HG03565 (cell line): ENCODE data around the gene RALGDS.

ENCODE experiments used
- ATAC-seq: cut with Tn5 transposase; IDR thresholded peaks from one replicate; pipeline ENCODE4 v1.9.1; 2021; ENCODE audit warnings: mild to moderate bottlenecking, moderate library complexity; ENCODE audit not compliant: unreplicated experiment

The RALGDS gene

DNA sequence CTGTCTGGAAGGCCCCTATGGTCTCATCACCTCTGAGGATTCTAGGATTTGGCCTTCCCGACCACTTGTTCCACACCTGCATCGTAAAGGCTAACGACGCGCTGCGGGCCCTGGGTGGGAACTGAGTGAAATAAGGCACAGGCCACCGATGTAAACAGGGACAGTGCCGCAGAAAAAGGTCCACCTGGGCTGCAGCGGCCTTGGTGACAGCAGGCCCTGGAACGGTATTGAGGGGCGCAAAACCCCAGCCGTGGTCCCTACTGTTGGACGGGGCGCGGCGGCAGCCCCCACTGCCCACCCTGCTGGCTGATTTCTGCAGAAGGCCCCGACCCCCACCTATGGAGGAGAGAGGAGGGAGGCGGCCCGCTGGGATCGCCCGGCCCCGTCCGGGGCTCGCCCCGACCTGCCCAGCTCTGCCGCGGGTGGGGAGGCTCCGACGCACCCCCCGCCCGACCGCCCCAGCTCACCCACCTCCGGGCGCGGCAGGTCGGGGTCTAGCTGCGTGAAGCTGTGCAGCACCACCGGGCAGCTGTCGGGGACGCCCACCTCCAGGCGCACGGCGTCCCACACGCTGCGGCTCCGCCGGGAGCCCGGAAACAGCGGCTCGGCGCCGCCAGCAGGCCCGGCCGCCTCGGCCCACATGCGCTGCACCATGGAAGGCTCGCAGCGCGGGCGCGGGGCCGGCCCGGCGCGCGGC is 391 bp downstream of the RALGDS start:
- peak; percentile 2 for ATAC-seq

DNA sequence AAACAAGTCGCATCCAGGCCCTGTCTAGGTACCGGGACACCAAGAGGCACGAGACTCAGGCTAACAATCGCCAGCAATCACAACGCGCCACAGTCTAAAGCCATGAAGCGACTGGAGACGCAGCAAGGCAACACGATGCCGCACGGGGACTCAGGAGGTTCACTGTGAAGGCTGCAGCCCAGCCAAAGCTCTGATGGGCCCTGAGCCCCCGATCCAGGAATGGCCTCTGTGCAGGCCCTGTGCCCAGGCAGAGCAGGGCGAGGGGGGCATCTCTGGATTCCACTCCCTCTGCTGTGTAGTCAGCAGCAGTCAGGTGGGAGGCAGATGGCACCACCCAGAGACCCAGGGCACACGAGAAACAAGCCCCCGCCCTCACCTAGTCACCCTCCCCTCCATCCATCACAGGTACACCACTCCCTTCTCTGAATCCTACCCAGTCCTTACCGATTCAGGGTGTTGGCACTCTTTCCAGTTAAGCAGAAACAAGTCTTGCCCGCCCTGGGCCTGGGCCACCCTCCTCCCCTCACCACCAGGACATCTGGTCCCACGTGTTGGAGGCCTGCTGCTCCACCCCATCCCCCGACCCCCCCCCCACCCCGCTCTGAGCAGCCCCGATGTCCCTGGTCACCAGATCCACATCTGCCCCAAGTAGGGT is 1.1 kb downstream of the RALGDS start:
- ATAC-seq, result no peak

DNA sequence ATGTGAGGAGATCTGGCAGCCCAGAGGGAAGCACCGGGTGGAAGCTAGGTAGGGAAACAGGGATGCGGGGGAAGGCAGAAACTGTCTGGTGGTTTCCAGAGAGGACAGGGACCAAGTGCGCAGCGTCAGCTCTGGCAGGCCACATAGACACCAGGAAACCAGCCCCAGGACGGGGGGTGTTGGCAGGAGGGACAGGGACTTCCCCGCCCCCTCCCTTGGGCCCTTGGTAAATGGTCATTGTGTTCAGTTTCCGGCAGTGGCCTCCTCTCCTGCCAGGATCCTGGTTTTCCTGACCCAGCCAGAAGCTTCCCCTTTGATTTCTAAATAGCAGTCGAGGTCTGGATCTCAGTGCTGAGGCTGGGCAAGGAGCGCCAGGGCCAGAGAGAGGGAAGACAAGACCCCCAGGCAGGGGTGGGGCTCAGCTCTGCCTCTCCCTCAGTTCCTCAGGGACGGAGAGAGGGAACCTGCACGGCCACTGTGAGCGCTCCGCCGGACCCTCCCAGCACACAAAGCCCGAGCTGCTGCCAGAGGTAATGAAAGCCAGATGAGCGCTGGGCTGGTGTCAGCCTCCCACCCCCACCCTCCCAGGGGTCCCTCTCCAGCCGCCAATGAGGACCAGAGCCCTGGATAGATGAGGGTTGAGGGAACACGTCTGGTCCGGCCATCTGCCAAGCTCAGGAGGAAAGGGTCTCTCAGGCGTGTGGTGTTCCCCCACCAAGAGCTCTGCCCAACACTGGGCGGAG is 1.8 kb downstream of the RALGDS start:
- ATAC-seq, result no peak

DNA sequence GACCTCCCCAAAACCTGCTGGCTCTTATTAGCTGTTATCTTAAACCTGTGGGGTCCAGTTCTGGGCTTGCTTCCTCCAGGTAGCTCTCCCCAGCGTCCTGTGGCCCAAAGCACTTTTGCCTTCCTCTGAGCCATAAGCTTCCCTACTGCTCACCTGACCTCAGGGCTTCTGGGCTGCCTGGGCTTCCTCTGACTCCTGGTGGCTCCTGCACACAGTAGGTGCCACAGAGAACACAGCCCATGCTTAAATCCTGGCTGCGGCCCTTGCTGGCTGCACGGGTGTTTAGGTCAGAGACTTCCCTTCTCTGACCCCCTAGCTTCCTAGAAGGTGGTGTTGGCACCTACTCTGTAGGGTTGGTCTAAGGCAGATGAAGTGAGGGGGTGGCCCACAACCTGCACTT is 2.5 kb downstream of the RALGDS start:
- no peak for ATAC-seq

DNA sequence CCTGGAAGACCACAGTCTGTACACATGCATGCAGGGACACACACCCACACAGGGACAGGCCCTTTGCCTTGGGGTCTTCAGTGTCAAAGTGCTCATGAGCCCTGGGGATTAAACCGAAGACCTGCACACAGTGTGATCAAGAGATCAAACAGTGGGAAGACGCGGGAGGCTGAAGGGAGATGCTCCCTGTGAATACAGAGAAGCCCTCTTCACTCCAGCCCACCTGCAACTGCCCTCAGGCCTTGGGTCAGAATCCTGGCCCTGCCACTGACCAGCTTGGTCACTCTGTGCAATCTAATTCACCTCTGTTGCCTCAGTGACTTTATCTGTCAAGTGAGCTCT is 2.9 kb downstream of the RALGDS start:
- no peak for ATAC-seq

DNA sequence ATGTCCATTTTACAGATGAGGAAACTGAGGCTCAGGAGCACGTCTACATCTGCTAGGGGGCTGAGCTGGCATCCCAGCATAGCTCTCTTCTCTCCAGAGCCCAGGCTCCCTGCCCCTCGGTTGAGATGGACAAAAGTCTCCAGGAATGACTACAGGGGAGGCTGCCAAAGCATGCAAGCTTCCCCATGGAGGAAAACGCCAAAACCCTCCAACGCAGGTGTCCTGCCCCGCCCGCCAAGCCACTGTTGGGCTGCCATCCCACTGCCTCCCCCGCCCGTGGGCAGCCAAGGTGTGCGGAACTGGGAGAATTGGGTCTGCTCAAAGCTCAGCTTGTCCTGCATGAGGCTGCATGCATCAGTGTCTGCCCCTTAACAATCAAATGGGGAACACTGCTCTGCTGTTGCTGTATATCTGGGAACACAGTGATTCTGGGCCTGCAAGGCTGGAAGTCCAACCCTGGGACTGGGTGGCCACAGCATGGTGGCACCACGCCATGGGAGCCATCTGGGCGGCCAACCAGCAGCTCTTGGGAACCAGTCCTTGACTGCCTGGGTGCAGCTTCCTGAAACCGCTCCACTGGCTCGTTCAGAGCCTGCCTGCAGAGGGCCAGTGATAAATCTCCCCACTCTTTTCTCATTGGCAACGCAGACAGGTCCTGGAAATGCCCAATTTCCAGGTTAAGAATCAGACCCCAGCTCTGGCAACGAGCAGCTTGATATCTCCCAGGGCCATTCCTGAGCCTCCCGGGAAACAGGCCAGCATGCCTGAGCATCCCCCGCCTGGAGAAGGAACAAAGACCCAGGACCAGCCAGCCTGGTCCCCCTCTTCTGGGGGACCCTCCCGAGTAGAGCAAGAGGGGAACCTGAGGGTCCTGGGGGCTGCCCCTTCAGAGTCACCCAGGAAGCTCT is 3.5 kb downstream of the RALGDS start:
- ATAC-seq, result no peak

DNA sequence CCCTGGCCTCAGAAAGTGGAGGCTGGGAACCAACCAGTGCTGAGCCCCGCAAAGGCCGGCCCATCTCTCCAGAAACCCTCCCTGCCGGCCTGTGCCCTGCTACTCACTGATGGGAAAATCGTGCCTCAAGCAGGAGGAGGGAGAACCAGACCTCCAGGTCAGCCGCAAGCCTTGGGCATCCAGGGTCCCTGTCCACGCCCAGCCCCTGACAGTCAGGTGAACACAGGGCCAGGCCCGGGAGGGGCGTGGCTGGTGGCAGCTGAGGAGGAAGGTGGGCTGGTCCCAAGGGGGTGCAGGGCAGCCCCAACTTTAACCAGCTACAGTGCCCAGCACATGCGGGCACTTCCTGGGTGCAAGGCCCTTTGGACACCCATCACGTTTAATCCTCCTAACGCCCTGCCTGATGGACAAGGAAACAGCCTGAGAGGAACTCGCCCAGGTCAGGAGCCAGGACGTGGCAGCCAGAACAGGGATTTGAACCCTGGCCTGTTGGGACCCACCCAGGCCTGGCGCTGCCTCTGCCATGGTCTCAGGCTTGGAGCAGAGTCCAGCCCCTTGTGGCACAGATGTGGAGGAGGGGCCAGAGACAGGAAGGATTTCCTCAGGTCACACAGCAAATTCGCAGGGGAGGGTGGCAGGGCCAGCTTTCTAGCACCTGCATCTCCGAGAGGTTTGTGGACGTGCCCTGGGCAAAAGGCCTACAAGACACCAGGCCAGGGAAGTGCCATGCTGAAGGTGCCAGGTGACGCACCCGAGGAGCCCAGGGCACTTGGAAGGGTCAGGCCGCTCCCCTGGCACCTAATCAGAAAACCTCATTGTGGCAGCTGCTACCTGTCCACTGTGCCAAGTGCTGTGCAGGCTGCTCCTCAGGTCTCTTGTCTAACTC is 4.5 kb downstream of the RALGDS start:
- ATAC-seq, result no peak

DNA sequence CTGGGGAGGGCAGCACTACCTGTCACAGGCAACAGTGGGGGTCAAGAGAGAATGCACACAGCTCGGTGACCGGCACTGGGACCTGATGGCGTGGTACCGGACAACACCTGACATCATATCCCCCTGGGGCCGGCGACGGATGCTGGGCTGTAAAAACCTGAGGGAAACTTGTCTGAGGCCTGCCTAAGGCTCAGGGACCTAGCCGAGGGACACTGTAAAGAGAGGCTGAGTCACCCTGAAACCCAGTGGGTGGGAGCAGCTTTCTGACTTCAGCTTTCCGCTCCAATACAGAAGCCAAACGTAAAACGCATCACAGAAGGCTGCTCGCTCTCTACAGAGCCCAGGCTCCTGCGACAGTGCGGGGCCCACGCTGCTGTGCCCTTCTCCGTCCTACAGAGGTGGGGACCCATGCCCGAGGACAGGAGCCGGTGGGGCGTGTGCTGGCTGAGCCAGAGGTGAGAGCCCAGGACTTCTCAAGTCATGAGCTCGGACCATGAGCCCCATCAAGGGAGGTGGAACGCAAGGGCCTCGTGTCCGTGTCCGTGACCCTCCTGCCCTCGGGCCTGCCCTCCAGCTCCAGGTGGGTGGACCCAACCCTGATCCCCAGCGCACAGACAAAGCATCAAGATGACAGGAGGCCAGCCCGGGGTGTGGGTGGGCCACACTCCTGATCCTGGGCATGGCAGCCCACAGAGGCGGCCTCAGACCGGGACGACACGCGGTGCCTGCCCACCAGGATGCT is 5.3 kb downstream of the RALGDS start:
- peak; percentile 64 for ATAC-seq

DNA sequence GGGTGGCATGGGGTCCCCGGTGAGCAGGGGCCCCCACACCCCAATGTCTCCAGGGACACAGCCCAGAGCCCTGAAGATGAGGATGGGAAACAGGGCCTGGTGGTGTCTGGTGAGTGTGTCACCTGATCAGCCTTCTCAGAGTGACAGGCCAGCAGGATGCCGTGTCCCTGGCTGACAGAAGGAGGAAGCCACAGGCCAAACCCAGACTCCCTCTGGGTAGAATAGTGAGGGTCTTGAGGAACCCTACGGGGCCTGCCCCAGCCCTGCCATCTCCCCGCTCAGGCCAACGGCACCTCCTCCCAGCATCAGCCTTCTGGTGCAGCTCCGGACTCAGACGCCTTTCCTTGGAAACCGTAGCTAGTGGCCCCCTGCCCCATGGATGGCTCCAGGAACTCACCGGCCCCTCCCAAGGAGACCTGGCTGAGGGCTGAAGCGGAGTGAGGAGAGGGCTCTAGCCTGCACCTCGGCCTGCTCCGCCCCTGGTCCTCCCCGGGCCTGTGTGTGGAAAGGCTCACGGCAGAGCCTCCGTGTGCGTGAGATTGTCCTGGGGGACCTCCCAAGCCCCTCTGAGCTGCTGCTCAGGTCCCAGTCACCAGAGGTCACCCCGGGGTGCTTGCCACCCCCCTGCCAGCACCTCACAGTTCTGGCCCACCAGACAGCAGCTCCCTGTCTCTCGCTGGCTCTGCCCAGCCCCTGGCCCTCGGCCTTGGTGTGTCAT is 6.0 kb downstream of the RALGDS start:
- ATAC-seq, result no peak

DNA sequence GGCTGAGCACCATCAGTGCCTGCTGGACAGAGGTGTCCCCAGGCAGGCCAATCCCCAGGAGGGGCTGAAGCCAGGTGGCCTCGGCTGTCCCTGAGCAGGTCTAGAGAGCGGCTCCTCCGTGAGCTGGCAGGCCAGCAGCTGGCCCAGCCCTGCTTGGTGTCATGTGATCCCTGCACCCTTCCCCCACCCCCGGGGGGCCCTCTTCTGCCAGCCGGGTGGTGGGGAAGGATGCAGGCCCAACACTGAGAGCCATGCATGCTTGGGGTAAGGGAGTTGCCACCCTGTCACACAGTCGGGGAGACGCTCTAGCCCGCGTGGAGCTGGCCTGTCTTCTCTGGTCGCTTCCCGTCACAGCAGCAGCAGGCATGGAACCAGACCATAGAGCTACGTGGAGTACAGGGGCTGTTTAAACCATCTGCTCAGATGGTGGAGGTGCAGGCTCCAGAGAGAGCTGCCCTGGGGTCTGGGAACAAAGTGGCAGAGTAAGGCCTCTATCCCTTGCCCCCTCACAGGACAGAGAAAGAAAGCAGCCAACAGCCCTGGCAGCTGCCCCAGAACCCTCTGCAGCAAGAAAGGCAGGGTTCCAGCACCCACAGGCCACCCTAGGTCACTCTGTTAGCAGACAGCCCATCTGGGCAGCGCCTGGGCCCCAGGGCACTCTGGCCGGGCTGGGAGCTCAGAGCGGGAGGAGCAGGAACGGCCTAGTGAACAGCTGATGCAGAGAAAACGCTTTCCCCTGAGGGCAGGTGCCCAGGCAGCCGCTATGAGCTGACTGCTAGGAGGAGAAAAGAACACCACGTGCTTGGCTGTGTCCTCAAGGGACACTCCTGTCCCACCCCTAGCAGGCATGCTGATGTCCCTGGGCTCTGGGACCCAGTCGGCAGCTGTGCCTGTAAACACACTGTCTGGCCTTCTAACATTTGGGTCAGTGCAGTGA is 6.8 kb downstream of the RALGDS start:
- no peak for ATAC-seq

DNA sequence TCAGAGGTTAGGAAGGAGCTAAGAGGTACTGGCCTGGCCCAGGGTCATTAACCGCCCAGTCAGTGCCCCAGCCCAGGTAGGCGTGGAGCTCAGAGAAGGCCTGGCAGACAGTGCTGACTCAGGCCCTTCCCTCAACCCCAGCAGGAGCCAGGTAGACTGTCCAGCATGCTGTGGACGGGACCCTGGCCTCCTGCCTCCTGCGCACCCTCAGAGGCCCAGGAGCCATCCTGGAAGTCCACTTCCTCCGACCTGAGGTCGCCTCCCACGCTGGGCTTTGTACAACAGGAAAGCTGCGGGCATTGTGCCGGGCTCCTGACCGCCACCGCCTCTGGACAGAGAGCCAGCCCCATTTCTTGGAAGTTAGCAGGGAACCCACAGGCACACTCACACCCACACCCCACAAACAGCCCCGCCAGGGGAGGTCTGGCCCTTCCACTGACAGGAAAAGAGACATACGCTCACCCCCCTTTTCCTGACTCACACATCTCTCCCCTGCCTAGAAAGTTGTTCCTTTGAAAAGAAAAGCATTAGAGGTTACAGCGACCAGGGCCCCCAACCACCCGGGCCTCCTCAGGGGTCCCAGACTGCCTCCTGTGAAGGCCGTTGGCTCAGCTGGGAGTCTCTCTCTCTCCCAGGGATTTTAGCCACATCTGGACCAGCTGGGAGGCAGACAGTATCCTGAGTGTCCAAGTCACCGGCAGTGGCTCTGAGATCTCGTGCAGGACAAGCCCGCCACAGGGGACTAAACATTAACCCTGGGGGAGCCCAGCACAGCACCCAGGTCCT is 7.7 kb downstream of the RALGDS start:
- no peak for ATAC-seq

DNA sequence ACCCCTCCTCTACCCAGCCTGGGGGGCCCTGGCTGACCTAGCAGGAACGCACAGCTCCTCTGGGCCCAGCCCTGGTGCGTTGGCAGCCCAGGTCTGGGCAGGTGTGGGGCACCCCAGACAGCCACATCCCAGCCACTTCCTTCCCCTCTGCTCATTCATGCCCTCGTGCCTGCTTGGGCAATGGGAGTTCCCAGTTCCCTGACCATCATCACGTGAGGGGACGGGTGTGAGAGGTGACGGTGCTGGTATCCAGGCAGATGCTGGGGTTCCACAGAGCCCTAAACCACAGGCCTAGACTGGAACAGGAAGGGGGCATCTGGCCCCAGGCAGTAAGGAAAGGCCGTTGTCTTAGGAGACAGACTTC is 8.4 kb downstream of the RALGDS start:
- ATAC-seq, result no peak

DNA sequence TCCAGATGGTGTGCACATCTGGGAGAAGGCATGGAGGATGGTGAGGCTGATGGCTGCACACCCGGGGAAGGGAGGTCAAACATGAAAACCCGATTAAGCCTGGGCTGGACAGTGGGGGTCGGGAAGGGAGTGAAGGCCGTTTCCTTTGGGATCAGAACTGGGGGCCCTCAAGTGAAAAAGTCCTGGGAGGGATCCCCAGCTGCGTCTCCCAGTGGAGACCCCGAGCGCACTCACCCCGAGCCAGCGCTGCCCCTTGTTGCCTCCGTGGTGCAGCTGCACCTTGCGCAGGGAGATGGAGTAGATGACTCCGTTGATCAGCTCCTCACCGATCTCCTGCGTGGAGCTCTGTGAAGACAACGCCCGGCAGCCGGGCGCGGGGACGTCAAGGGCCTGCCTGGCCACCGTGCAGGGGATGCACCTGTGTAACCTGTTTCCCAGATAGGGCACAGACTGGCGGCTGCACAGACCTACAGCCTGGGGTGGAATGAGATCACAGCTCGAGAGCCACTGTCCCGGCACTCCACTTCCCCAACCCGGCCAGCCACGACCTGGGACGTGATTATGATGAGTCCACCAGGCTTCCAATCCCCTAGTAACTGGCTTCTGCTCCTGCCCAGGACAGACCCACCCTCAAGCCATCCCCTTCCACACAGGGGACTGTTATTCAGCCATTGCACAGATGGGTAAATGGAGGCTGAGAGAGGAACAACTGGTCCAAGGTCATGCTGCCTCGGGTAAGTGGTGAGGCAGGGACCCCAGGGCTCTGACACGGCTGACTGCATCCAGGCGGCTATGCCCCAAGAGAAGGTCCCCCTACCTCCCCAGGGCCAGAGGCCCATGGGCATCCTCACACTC is 9.0 kb downstream of the RALGDS start:
- no peak for ATAC-seq

DNA sequence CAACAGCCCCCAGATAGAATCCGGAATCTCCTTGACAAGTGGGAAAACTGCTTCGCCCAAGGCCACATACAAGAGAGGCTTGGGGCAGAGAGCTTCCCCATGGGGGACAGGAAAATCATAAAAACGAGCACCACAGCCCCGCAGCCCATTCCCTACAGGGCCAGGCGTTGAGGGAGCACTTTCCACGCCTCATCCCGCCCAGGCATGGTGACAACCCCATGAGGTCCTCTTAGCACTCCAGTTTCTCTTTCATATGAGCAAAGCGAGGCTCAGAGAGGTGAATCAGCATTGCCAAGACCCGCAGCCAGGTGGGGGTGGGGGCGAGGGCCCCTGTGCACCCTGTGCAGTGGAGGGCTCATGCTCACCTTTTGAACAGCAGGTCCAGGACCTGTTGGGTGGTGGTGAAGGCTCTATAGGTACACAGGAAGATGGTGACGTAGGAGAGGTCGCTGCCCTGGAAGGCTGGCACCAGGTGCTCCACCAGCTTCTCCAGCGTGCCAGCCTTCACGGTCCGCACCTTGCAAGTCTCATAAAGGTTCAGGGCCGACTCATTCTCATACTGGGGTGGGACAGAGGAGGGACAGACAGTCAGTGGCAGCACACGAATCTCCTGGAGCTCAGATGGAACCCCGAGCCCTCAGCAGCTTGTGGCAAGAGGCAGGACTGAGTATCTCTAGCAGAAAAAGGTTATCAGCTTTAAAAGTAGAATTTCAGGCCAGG is 10.9 kb downstream of the RALGDS start:
- ATAC-seq, result no peak

DNA sequence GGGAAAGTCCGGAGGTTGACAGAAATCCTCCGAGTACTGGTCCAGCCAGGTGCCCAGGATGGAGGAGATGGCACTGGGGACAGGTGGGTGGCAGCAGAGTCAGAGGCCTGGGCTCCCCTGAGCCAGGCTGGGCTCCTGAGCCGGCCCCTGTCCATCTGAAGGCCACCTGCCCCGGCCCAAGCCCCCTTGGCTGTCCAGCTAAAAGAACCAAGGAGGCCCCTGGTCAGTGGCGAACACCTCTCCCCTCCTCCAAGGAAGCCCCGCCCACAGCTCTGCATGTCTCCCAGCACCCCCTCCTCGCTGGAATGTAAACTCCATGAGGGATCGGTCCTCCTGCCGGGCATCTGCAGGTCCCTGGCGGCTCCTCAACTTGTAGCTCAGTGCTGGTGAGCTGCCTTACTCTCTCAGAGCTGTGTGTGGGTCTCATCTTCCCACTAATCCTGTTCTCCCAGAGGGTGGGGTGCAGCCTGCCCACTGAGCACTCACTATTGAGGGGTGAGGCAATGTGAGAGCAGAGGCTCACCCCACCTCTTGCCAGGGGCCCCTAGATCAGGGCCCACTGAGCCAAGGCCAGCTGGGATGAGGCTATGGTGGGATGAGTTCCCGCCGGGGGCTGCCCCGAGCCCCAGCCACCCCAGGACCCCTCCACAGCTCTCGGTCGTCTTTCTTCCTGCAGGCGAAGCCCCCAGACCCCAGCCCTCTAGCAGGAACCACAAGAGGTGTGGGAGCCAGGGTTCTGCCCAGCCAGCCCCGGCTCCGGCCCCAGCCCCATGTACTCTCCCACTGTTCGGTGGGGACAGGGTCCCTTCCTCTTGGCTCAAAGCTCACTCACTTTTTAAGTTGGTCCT is 12.0 kb downstream of the RALGDS start:
- no peak for ATAC-seq
